Gastrocnemius medialis (tissue), 4 donors: Measurements from ENCODE around the gene TARBP2.

Source experiments
- POLR2A ChIP-seq, 2 donors: fragments of 450-650 bp; IDR thresholded peaks; one replicate each; pipeline ENCODE4 v1.6.1; 2017; ENCODE audit warnings: antibody characterized with exemption in 2 of 2, mild to moderate bottlenecking in 2 of 2, moderate library complexity in 2 of 2
- TF ChIP-seq, protein P1 (sequence below), 5 experiments: fragments of 450-650 bp in 3 of 5; fragments of 200-600 bp in 2 of 5; sonication (generic) in 2 of 5; IDR thresholded peaks in 4 of 5; conservative IDR thresholded peaks in 1 of 5; 1 replicate in 4 of 5; 2 replicates in 1 of 5; pipeline ENCODE4 v1.5.1; 2016 to 2019; ENCODE audit warnings: antibody characterized with exemption in 5 of 5, mild to moderate bottlenecking in 3 of 5, moderate library complexity in 3 of 5

- no peak for TF ChIP-seq POLR2A (IDR thresholded peaks at IDR 0.05)
- TF ChIP-seq, protein P1, sequence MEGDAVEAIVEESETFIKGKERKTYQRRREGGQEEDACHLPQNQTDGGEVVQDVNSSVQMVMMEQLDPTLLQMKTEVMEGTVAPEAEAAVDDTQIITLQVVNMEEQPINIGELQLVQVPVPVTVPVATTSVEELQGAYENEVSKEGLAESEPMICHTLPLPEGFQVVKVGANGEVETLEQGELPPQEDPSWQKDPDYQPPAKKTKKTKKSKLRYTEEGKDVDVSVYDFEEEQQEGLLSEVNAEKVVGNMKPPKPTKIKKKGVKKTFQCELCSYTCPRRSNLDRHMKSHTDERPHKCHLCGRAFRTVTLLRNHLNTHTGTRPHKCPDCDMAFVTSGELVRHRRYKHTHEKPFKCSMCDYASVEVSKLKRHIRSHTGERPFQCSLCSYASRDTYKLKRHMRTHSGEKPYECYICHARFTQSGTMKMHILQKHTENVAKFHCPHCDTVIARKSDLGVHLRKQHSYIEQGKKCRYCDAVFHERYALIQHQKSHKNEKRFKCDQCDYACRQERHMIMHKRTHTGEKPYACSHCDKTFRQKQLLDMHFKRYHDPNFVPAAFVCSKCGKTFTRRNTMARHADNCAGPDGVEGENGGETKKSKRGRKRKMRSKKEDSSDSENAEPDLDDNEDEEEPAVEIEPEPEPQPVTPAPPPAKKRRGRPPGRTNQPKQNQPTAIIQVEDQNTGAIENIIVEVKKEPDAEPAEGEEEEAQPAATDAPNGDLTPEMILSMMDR (IDR thresholded peaks at IDR 0.05 in 4 of 5, conservative IDR thresholded peaks at IDR 0.05 in 1 of 5), result no peak
Observed at GRCh38 chr12:53467880-53468279, 33.2 kb upstream of the TARBP2 start.
